Measurements from ENCODE around the gene CPT1A. TPM values are rescaled to one million over a fixed set of nuclear protein-coding genes. Genes with fewer than 3 reads are reported as not detected.

The CPT1A gene
- total and polyA plus RNA-seq, 7 donors: 12.0 to 87.8 (median 33.9) TPM

DNA sequence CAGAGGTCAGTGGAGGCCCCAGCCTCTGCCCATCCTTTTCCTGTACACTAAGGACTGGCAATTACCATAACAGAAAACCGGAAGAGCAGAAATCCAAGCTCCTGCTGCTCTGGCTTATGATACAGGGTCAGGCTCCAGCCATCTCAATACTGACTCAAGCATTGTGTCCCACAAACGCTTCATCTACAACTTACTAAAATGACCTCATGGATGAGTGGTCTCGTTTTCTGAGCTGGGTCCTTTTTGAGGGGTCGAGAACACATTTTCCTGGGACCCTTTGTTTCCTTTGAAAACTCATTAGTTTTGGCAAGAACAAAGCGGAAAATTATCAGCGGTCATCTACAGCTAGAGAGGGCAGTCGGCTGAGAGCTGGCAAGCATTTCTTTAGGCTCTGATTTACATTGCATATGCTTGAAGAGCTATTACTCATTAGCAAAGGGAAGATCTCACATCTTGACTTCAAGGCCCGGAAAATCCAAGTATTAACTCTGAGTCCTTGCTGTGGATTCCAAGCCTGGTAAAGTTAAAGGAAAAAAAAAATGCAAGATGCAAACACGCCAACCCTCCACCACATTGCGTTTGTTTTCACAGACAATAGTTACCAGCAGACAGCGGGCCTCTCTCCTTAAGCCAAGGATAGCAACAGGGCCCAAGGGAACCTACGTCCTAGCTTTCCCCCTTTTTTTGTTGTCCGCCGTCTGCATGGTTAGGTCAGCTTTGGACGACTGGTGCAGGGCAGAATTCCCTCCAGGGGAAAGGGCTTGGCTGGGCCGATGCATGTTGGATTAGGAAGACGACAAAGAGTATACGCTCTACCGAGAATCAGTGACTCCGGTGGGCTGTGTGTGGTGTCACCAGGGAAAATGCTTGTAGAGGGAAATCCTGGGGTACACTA lies 92.2 kb downstream of the CPT1A start:
- Histone ChIP-seq H3K27ac (no peak overlapping the region), H3K36me3 (peaks cover 0 to 2% (median 0%) of the 10 kb centered on the region in 4 donors), H3K4me1 (peaks cover 0 to 19% (median 12%) of the 10 kb centered on the region in 4 donors), H3K27me3 (peaks cover 0 to 8% (median 5%) of the 10 kb centered on the region in 3 donors), H3K9me3 (no peaks in the 10 kb centered on the region), H3K4me3 (no peak overlapping the region)
- no peak for DNase-seq
- 89 to 92% methylated on average over 20 of the region's 20 CpGs for WGBS, 2 donors
- no peak for TF ChIP-seq EP300 (IDR thresholded peaks at IDR 0.05)
- TF ChIP-seq POLR2A (IDR thresholded peaks at IDR 0.05): no peak
- no peak for TF ChIP-seq POLR2AphosphoS5 (IDR thresholded peaks at IDR 0.05)
- TF ChIP-seq, protein P1, sequence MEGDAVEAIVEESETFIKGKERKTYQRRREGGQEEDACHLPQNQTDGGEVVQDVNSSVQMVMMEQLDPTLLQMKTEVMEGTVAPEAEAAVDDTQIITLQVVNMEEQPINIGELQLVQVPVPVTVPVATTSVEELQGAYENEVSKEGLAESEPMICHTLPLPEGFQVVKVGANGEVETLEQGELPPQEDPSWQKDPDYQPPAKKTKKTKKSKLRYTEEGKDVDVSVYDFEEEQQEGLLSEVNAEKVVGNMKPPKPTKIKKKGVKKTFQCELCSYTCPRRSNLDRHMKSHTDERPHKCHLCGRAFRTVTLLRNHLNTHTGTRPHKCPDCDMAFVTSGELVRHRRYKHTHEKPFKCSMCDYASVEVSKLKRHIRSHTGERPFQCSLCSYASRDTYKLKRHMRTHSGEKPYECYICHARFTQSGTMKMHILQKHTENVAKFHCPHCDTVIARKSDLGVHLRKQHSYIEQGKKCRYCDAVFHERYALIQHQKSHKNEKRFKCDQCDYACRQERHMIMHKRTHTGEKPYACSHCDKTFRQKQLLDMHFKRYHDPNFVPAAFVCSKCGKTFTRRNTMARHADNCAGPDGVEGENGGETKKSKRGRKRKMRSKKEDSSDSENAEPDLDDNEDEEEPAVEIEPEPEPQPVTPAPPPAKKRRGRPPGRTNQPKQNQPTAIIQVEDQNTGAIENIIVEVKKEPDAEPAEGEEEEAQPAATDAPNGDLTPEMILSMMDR (IDR thresholded peaks at IDR 0.05): no peak
- intact Hi-C loops (cut with DNase I): no loop called here

DNA sequence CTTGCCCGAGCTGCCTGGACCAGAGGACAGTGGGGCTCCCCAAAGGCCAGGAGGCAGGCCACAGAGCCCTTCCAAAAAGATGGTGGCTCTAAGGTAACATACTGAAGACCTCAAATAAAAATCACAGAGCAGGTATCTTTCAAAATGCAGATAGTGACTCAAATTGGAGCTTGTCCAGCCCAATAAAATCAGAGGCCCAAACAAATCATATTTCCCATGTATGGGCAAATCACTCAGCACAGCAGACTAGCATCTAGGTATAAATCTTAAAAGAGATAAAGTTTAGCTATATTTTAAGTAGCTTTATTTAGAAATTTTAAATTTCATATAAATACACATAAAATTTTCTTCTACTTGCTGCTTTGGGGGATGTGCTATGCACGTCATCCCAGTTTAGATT lies 93.7 kb downstream of the CPT1A start:
- DNase-seq: no peak
- H3K9me3 ChIP-seq: no peaks in the 10 kb centered on the region
- H3K27me3 ChIP-seq: peaks cover 0 to 8% (median 5%) of the 10 kb centered on the region in 3 donors
- peaks cover 0 to 19% (median 12%) of the 10 kb centered on the region in 4 donors for H3K4me1 ChIP-seq
- no peak for TF ChIP-seq POLR2AphosphoS5 (IDR thresholded peaks at IDR 0.05)
- no peak for TF ChIP-seq EP300 (IDR thresholded peaks at IDR 0.05)
- TF ChIP-seq, protein P1 (IDR thresholded peaks at IDR 0.05): no peak
- no peak for TF ChIP-seq POLR2A (IDR thresholded peaks at IDR 0.05)
- 78% methylated on average over 2 of the region's 2 CpGs for WGBS, 2 donors
- intact Hi-C loops (cut with DNase I): no loop called here
- no peak overlapping the region for H3K4me3 ChIP-seq
- H3K36me3 ChIP-seq: no peaks in the 10 kb centered on the region
- H3K27ac ChIP-seq: no peak overlapping the region

DNA sequence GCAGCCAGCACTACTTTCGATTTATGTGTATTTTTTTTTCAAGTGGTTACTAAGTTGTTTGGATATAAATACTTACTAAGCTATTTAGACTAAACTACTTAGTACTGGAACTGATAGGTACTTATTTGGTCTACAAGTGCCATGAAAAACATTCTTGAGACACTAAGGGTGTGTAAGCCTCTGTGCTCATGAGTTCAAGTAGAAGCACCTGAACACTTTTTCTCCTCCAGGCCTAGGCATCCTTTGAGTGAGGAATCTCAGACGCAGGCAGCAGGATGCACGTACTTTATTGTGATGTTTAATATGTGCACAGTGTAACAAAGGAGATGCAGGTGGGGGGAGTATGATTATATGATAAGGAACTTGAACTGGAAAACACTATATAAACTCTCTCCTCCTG lies 98.2 kb downstream of the CPT1A start:
- no peak for DNase-seq
- Histone ChIP-seq H3K9me3 (no peaks in the 10 kb centered on the region), H3K4me1 (no peaks in the 10 kb centered on the region), H3K36me3 (no peaks in the 10 kb centered on the region), H3K4me3 (no peak overlapping the region), H3K27me3 (no peaks in the 10 kb centered on the region), H3K27ac (no peak overlapping the region)
- intact Hi-C loops (cut with DNase I): no loop called here
- TF ChIP-seq EP300 (IDR thresholded peaks at IDR 0.05) (no peak), POLR2A (IDR thresholded peaks at IDR 0.05) (no peak), POLR2AphosphoS5 (IDR thresholded peaks at IDR 0.05) (no peak)
- TF ChIP-seq, protein P1 (IDR thresholded peaks at IDR 0.05): no peak
- 93 to 94% methylated on average over 3 of the region's 3 CpGs for WGBS, 2 donors

DNA sequence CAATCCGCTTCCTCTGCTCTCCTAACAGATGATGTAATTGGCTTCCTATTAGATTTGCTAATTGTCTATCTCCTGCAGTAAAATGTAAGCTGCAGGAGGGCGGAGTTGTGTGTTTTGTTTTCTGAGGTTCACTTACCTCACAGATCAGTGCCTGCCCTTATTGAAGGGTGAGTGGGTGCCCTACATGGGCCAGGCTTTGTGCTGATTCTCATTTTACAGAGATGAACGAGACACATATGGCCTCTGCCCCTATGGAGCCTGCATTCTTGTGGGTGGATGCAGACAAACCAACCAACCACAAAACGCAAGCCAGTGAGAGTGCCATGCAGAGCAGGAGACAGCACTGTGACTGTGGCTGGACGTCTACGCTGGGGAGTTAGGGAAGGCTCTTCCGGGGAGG lies 100.3 kb downstream of the CPT1A start:
- no peaks in the 10 kb centered on the region for H3K27me3 ChIP-seq
- intact Hi-C loops (cut with DNase I): no loop called here
- H3K4me1 ChIP-seq: no peaks in the 10 kb centered on the region
- H3K36me3 ChIP-seq: no peaks in the 10 kb centered on the region
- H3K27ac ChIP-seq: no peak overlapping the region
- DNase-seq: no peak
- WGBS, 2 donors: 90 to 92% methylated on average over 7 of the region's 7 CpGs
- H3K9me3 ChIP-seq: no peaks in the 10 kb centered on the region
- TF ChIP-seq POLR2AphosphoS5 (IDR thresholded peaks at IDR 0.05): no peak
- TF ChIP-seq POLR2A (IDR thresholded peaks at IDR 0.05): no peak
- no peak for TF ChIP-seq EP300 (IDR thresholded peaks at IDR 0.05)
- TF ChIP-seq, protein P1 (IDR thresholded peaks at IDR 0.05): no peak
- H3K4me3 ChIP-seq: no peak overlapping the region

All from sigmoid colon (tissue), 7 donors.